Left lung (tissue), 10 donors: ENCODE results near the gene MIB1. TPM values are rescaled to one million over a fixed set of nuclear protein-coding genes. Genes with fewer than 3 reads are reported as not detected.
"Not testable (repeated sequence)": the region's sequence is repeated elsewhere in the genome, so short reads cannot be mapped to it uniquely, and the experiment has no call there.

ENCODE experiments used
- ATAC-seq: fragments of 200-7000 bp; cut with Tn5 transposase; one replicate; pipeline ENCODE4 v1.9.1; 2020; ENCODE audit warnings: moderate library complexity
- DNase-seq, 4 donors: peaks; one replicate each; pipeline ENCODE4 v3.0.0-alpha.2; 2013 to 2020
- H3K27ac ChIP-seq, 2 donors: fragments of 200-600 bp; sonication (generic) in 1 of 2; one replicate each; pipeline versions ENCODE4 v1.5.0 to v1.8.0; 2020 to 2021
- H3K27me3 ChIP-seq, 2 donors: fragments of 200-600 bp; sonication (generic) in 1 of 2; one replicate each; pipeline versions ENCODE4 v1.5.0 to v1.8.0; 2020 to 2021
- H3K36me3 ChIP-seq, 2 donors: fragments of 200-600 bp; sonication (generic) in 1 of 2; one replicate each; pipeline versions ENCODE4 v1.5.0 to v1.8.0; 2020 to 2021
- H3K4me1 ChIP-seq, 2 donors: fragments of 200-600 bp; one replicate each; pipeline ENCODE4 v1.8.0; 2021
- H3K4me3 ChIP-seq, 2 donors: fragments of 200-600 bp; sonication (generic) in 1 of 2; one replicate each; pipeline versions ENCODE4 v1.5.0 to v1.8.0; 2020 to 2021; ENCODE audit warnings: mild to moderate bottlenecking in 1 of 2
- H3K9me3 ChIP-seq, 2 donors: fragments of 200-600 bp; sonication (generic) in 1 of 2; one replicate each; pipeline versions ENCODE4 v1.5.0 to v1.8.0; 2020 to 2021
- intact Hi-C, 2 donors: fragments of 100-400 bp; cut with DNase I; formaldehyde crosslinking; loops; one replicate each; pipeline versions ENCODE4 v1.11.2 to v1.14.2; 2022
- polyA plus RNA-seq, 6 donors: library from polyadenylated mRNA; unstranded; fragments of 120-200 nt; gene quantifications; one replicate each; pipeline ENCODE4 v1.2.1, GENCODE V29; 2013; ENCODE audit not compliant: insufficient read length in 6 of 6
- total RNA-seq, 2 donors: library from RNA; stranded (reverse); fragmentation: NEBNext Ultra II Directional; extraction: Animal tissue kit (Norgen Biotek cat#: 25700); gene quantifications; one replicate each; pipeline ENCODE4 v1.2.1, GENCODE V29; 2021
- TF ChIP-seq, protein P1 (sequence below), 2 donors: fragments of 200-600 bp; sonication (generic) in 1 of 2; IDR thresholded peaks; one replicate each; pipeline versions ENCODE4 v1.5.0 to v1.8.0; 2021; ENCODE audit warnings: antibody characterized with exemption in 2 of 2
- donor health status: DM: no; HTN: yes; CAD: no.
- donor health status: DM: no; HTN: no; CAD: no.

Gene MIB1
- total and polyA plus RNA-seq, 8 donors = 26.3 to 64.3 (median 58.3) TPM

DNA sequence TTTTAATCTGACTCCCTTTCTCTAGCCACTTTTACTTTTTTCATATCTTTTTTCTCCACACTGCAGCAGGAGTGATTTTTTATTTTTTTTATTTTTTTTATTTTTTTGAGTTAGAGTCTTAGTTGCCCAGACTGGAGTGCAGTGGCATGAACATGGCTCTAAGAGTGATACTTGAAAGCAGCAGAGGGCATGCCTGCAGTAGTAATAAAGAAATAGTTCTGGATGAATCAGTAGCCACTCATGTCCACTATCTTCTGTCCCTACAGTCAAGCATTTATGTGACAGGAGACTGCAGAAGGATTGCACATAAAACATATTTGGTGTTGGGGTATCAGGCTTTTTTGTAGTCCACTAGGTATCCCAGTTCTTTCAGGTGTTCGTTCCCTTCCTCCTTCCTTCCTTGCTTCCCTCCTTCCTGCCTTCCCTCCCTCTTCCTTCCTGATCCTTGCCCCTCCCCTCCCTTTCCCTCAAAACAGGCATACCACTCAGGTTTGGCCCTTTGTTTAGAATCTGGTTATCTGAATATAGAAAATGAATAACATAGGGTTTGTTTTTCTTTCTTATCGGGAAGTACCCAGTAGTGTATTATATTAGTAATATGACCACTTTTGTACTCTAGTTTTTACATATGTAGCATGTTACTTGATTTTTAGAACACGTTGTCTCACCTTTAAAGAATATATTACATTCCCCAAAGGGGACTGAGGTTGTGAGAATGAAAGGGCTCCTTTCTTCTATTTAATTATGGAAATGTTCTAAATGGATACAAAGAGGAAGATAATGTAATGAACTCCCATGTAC lies 23.5 kb downstream of the MIB1 start:
- DNase-seq = no peak
- TF ChIP-seq, protein P1, sequence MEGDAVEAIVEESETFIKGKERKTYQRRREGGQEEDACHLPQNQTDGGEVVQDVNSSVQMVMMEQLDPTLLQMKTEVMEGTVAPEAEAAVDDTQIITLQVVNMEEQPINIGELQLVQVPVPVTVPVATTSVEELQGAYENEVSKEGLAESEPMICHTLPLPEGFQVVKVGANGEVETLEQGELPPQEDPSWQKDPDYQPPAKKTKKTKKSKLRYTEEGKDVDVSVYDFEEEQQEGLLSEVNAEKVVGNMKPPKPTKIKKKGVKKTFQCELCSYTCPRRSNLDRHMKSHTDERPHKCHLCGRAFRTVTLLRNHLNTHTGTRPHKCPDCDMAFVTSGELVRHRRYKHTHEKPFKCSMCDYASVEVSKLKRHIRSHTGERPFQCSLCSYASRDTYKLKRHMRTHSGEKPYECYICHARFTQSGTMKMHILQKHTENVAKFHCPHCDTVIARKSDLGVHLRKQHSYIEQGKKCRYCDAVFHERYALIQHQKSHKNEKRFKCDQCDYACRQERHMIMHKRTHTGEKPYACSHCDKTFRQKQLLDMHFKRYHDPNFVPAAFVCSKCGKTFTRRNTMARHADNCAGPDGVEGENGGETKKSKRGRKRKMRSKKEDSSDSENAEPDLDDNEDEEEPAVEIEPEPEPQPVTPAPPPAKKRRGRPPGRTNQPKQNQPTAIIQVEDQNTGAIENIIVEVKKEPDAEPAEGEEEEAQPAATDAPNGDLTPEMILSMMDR (IDR thresholded peaks at IDR 0.05) = no peak
- H3K9me3 ChIP-seq = no peaks in the 10 kb centered on the region
- H3K4me1 ChIP-seq = peaks cover 0 to 22% of the 10 kb centered on the region in 2 donors
- no peak overlapping the region for H3K27ac ChIP-seq
- H3K4me3 ChIP-seq = no peak overlapping the region
- ATAC-seq = peak; percentile 69
- peaks cover 0 to 33% of the 10 kb centered on the region in 2 donors for H3K36me3 ChIP-seq
- no peaks in the 10 kb centered on the region for H3K27me3 ChIP-seq
- intact Hi-C loops = no loop called here

DNA sequence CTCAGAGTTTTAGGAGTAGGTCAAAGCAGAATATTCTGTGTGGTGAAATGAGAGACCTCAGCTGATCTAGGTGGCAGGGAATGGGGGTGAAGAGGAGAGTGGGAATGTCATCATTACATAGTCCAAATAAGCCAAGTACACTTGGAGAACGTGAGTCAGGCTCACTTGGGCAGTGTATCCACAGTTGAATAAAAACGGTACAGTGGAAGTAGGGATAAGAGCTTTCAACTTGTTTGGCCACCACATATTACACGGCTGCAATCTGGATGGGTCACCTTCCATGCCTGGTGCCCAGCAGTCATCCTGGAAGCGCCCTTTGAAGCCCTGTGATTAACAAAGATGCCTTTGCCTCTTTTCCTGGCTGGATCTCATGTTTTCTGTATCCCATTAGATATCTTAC lies 28.6 kb downstream of the MIB1 start:
- Histone ChIP-seq H3K27me3 (no peaks in the 10 kb centered on the region), H3K36me3 (peaks cover 0 to 52% of the 10 kb centered on the region in 2 donors), H3K4me3 (no peak overlapping the region), H3K4me1 (peaks cover 0 to 3% of the 10 kb centered on the region in 2 donors), H3K9me3 (no peaks in the 10 kb centered on the region), H3K27ac (no peak overlapping the region)
- intact Hi-C loops = no loop called here
- ATAC-seq = peak; percentile 94
- no peak for DNase-seq
- TF ChIP-seq, protein P1 (IDR thresholded peaks at IDR 0.05) = no peak

DNA sequence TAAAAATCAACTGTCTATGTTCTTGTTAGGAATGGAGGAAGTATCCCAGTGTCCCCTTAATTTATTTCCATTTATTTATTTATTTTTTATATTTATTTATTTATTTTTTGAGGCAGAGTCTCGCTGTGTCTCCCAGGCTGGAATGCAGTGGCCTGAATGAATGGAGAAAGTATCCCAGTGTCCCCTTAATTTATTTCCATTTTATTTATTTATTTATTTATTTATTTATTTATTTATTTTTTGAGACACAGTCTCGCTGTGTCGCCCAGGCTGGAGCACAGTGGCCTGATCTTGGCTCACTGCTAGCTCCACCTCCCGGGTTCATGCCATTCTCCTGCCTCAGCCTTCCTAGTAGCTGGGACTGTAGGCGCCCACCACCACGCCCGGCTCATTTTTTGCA lies 34.1 kb downstream of the MIB1 start:
- Histone ChIP-seq H3K27me3 (no peaks in the 10 kb centered on the region), H3K4me3 (no peak overlapping the region), H3K27ac (no peak overlapping the region), H3K9me3 (no peaks in the 10 kb centered on the region), H3K36me3 (peaks cover 2 to 23% of the 10 kb centered on the region in 2 donors), H3K4me1 (no peaks in the 10 kb centered on the region)
- TF ChIP-seq, protein P1 (IDR thresholded peaks at IDR 0.05) = no peak
- intact Hi-C loops = no loop called here
- no peak for ATAC-seq
- DNase-seq = no peak

DNA sequence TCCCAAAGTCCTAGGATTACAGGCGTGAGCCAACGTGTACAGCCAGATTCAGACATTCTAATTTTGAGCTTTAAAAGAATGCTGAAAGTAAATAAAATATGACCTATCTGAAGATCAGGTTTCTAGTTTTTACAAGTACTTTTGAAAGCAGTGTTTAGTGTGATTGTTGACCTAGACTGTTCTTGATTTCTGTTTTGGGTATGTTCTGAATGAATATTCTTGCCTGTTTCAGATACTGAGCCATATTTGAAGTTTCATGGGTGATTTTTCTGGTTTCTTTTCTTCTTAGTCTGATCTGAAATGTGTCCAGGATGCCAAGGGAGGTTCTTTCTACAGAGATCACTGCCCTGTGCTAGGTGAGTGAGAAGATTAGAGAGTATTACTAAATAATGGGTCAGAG lies 37.2 kb downstream of the MIB1 start:
- intact Hi-C loops = no loop called here
- Histone ChIP-seq H3K36me3 (peaks cover 2 to 33% of the 10 kb centered on the region in 2 donors), H3K9me3 (no peaks in the 10 kb centered on the region), H3K27ac (no peak overlapping the region), H3K4me1 (no peaks in the 10 kb centered on the region), H3K4me3 (no peak overlapping the region), H3K27me3 (no peaks in the 10 kb centered on the region)
- ATAC-seq = peak; percentile 67
- no peak for DNase-seq
- TF ChIP-seq, protein P1 (IDR thresholded peaks at IDR 0.05) = no peak

DNA sequence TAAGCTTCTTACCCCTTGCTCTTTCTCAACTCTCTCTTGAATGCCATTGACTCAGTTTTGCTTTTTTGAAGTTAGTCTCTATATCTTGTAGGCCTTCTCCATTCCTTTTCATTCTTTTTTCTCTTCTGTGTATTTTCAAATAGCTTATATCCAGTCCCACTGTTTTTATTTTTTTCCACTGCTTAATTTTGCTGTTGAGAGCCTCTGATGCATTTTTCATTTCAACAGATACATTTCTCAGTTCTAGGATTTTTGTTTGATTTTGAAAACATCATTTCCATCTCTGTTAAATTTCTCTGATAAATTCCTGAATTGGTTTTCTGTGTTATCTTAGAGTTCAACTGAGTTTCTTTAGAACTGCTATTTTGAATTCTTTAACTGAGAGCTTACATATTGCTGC lies 45.9 kb downstream of the MIB1 start:
- DNase-seq = no peak
- Histone ChIP-seq H3K4me3 (no peak overlapping the region), H3K27me3 (no peaks in the 10 kb centered on the region), H3K36me3 (peaks cover 0 to 75% of the 10 kb centered on the region in 2 donors), H3K4me1 (no peaks in the 10 kb centered on the region), H3K9me3 (peaks cover 0 to 14% of the 10 kb centered on the region in 2 donors), H3K27ac (no peak overlapping the region)
- intact Hi-C loops = no loop called here
- TF ChIP-seq, protein P1 (IDR thresholded peaks at IDR 0.05) = no peak
- ATAC-seq = no peak

DNA sequence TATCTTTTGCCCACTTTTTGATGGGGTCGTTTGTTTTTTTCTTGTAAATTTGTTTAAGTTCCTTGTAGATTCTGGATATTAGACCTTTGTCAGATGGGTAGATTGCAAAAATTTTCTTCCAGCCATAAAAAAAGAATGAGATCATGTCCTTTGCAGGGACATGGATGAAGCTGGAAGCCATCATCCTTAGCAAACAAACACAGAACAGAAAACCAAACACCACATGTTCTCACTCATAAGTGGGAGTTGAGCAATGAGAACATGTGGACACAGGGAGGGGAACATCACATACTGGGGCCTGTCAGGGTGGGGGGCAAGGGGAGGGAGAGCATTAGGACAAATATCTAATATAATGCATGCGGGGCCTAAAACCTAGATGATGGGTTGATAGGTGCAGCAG lies 55.5 kb downstream of the MIB1 start:
- H3K27me3 ChIP-seq, ATAC-seq, H3K36me3 ChIP-seq, H3K27ac ChIP-seq, H3K4me1 ChIP-seq, DNase-seq, H3K9me3 ChIP-seq, intact Hi-C loops, H3K4me3 ChIP-seq: not testable (repeated sequence)
